GM18505 (cell line): Measurements from ENCODE around the gene TRA2A.

Experiments
- ATAC-seq: cut with Tn5 transposase; IDR thresholded peaks from one replicate; pipeline ENCODE4 v1.9.1; 2021; ENCODE audit not compliant: unreplicated experiment
- POLR2A ChIP-seq: IDR thresholded peaks from 4 replicates; pipeline ENCODE4 v1.6.1; 2011; ENCODE audit warnings: borderline replicate concordance; ENCODE audit not compliant: insufficient read depth, insufficient read length; ENCODE audit errors: extremely low read depth

The TRA2A gene

DNA sequence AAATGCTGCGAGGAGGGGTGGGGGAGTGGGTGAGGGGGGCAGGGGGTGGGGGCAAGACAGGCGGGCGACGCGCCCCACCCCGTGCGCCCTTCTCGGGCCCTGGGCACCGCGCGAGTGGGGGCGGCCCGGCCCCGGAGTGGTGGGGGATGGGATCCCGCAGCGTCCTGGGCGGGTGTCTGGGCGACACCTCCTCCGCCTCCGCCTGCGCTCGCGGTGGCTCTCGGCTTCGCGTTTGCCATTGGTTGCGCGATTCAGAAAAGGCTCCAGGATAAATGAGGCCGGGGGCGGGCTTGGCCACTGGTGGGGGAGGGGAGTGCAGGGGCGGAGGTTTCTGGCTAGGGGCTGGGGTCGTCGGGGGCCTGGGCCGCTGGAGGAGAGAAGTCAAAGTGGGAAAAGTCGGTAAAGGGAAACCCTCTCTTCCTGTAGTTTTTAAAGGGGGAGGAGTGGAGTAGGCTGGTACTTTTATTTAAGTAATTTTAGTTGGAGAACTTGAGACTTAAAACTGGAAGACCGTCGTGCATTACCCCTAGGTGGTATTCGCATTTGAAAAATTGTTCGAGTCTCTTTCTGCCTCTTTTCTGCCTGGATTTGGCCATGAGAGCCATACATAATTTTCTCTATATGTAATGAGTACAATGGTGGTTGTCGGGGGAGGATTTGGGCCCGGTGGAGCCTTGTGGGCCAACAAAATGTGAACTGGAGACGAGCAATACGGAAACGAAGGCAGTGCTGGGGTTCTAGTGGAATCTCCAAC lies 60.5 kb downstream of the TRA2A start:
- peak; percentile 35 for ATAC-seq
- TF ChIP-seq POLR2A: peak; percentile 44

DNA sequence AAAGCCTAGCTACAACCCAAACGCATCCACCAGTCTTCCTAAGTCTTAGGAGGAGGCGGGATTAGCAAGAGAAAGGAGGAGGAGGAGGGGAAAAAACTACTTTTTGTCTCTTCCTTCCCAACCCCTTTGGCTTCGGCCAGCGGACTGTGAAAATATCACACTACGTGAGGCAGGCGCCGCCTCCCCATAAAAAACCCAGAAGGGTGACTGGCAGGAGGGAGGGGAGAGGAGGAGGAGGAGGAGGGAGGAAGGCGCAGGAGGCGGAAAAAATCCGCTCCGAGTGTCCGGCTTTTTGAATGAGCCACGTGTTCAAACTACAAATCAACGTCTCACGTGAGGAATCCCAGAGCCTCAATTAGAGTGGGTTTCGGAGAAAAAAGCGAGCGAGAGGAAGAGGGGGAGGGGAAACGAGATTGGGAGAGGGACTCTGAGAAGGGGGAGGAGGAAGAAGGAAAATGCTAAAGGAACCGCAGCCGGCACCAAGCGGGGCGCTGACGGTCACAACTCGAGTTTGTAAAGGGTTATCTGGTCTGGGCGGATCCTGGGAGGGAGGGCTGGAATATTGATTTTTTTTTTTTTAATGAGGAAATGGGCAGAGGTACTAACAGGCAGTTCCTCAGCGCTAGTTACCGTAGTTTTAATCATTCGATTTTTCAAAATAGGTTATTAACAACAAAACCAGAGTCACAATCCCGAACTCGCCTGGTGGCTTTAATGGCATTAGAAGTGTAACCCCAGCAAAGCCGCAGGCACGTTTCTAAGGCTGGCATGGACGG lies 61.3 kb downstream of the TRA2A start, which contains the start of gene IGF2BP3:
TSS of gene IGF2BP3 (minus strand) at position 162 of the 776 bp plus-strand sequence. CDS start 381 bp downstream, outside the sequence.
- peak; percentile 57 for TF ChIP-seq POLR2A
- ATAC-seq: no peak

DNA sequence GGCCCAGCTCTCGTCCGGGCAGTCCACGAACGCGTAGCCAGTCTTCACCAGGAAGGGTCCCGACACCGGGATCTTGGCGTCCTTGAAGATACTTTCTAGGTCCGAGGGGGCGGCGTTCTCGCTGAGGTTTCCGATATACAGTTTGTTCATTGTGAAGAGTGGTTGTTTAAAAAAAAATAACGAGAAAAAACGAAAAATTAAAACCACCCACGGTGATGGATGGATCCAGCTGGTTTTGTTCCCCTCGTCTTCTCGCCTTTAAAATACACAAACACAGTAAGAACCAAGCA lies 61.9 kb downstream of the TRA2A start:
- ATAC-seq: no peak
- no peak for TF ChIP-seq POLR2A

DNA sequence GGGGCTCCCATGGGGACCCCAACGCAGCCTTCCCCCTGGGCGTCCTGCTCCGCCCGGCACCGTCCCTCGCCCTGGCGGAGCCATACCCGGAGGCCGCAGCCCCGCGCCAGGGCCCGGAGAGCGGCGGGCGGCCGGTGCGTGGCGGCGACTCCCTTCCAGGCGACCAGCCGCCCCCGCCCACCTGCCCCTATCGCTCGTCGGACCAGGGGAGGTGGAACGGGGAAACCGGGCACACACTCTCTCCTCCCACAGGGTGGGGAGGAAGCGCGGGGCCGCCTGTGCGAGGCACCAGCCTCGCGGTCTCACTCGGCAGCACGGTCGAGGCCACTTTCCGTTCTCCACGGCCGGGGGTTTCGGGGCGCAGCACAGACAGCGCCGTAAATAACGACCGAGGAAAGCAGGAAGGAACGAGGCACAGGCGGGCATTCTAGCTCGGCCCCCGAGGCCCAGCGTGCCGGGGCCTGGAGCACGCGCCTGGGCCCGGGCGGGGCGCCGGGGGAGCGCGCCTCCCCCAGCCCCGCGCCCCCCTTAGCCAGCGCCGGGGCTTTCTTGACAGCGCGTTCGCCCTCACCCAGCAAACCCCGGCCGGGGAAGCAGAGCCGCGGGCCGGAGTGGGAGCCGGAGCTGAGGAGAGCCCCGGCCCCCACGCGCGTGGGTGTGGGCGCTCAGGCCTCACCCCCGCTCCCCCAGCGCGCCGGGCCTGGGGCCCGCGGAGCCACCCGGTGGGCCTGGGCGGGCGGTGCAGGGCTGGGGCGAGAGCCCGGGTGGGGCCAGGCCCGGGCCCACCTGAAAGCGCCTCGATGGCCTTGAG lies 62.4 kb downstream of the TRA2A start:
- ATAC-seq: no peak
- peak; percentile 72 for TF ChIP-seq POLR2A

DNA sequence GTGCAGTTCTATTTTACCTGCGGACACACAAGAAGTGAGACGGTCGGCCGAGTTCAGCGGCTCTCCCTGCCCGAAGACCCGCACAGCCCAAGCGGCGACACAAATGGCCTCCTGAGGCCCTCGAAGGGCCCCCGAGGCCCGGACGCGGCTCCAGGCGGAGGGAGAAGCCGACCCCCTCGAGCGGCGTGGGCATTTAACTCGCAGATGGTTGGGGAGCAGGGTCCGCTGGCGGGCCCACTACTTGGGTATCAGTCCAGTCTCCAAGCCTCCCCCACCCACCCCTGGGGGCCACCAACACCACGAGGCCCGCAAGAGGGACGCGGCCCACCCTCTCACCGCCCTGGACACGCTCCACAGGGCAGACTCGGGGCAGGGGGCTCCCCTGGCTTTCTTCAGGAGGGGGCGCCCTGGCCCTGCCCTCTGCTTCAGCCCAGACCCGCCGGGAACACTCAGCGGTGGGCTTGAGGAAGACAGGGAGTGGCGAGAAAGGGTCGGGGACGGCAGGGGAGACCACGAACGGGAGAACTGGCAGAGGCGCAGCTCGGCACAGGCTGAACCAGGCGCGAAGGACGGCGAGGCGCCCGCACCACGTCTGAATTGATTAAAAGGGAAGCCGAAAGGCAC lies 63.1 kb downstream of the TRA2A start:
- ATAC-seq: no peak
- TF ChIP-seq POLR2A: peak; percentile 1

DNA sequence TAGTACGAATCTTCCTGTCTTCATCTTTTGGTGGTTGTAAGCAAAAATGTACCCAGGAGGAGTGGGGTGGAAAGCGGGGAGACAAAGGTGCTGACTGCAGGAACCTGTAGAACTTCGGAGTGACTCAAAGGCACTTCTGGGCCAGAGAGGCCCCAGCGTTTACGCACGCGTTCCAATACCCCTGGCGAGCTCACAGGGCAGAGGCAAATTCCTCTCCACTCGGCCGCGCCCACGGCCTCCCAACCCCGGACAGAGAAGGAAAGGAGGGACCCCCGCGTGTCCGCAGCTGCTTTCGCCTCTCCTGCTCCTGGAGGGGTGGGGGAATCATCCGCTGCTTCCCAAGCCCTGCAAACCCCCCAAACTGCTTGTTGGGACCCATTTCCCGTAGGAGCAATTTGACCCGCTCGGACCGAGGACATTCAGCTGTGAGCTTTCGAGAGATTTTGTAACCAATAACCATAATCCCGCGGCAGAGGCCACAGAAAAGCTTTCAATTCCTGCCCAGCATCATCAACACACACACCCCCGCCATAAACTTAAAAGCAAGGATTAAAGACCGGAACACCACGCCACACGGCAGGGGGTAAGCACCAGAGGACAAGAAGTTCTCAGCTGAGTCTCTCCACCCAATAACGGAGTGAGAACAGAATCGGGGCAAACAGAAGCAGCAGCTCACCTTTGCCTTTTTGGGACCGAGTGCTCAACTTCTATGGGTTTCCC lies 63.8 kb downstream of the TRA2A start:
- no peak for ATAC-seq
- peak; percentile 41 for TF ChIP-seq POLR2A

DNA sequence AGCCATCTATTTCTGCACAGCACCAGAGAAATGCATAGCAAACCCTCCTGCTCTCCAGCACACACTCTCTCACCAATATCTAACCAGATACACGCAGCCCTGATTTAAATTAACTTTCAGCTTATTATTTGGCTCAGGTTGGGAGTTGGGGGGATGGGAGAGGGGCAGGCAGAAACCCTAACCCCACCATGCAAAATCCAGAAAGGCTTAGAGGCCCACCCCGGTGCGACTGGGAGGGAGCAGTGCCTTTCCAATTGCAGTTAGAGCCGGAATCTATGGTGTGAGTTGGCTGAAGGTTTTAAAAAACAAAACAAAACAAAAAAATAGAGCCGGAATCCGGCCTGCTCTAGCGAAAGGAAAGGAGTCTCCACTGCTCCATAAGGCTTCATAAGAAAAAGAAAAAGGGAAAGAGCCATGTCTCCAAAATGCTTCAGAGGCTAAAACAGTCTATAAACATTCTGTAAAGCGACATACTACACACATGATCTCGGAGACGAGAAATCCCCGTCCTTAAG lies 64.4 kb downstream of the TRA2A start:
- no peak for ATAC-seq
- no peak for TF ChIP-seq POLR2A

DNA sequence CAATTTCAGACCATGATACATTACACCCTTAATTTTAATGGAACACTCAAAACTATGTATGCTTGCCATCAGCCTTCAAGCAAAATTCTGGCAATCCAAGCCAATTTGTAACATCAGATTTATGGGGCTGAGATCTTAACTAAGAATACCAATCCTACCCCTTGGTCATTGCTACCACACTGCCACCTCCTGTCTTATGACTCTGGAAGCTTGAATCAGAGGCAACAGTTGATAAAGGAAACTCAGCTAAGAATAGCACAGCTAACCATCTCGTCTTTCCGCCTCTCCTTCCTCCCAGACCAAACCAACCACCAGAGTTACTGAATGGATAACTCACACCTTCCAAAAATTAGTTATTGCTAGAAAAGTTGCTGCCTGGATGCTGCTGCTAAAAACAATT lies 68.9 kb downstream of the TRA2A start:
- ATAC-seq: no peak
- no peak for TF ChIP-seq POLR2A

DNA sequence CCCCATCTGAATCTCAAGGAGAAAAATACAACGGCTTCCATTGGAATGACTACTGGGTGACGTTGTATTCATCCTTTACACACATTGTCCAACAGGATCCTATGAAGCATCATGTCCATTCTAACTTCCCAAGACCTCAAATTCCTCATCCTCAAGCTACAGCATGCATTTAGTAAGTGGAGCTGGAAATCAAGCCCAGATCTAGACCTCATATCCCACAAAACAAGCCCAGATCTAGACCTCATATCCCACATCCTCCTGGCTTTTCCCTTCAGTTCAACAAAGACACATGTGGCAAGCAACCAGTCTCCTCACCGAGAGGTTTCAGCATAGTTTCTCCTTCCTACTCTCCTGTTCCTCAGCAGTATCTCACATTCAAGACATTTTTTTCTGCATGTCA lies 73.7 kb downstream of the TRA2A start:
- no peak for TF ChIP-seq POLR2A
- no peak for ATAC-seq

DNA sequence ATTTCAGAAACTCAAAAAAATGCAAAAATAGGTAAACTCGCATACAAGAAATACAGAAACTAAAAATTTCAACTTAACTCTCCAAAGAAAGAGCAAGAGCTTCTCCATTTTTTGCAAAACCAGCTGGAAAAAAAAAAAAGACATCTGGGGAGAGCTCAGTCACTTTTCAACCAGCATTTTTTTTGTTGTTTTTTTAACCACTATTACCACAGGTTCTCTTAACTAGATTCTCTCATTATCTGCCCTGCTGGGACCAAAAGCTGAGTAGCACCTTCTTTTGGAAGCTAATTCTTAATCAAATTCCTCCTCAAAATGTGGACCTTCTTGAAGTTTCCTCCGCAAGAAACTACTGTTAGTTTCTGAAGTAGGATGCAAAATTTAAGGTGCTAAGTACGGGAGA lies 75.7 kb downstream of the TRA2A start:
- ATAC-seq: no peak
- TF ChIP-seq POLR2A: no peak

DNA sequence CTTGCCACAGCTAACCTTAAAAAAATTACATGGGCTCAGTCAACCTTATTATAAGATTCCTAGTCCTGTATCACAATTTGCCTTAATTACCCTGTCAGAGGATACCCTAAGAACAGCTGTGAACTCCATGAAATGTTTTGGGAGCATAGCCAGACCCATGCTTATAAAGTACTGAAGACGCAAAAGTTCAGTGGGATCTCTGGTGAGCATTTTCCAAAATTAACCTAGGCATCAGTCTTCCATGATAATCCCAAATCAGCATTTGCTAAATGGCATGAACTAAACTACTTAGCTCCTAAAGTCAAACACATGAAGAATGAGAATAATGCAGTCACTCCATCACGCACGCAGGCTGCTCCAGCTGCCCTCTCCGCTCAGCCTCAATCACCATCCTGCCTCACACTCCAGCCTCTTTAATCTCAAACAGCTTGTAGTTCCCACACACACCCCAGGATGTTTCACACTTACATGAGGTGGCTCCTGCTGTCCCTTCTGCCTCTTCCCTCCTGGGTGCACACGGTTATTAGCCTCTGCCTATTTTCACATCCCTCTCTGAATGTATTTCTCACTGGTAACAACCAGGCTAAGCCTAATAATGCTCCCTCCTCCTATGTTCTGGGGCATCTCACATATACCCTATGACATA lies 76.8 kb downstream of the TRA2A start:
- no peak for ATAC-seq
- TF ChIP-seq POLR2A: no peak
